ENCODE results near the gene FHL2. TPM values are rescaled to one million over a fixed set of nuclear protein-coding genes. Genes with fewer than 3 reads are reported as not detected.
A peak's percentile ranks its signal among the peaks of the same experiment; 100 is the strongest.

Gene FHL2
- total RNA-seq, 1 donor from 2014 or later, result 21.3 TPM

- peak in 1 of 2 donors; percentile 37 for DNase-seq (ENCODE audit: low read depth in 2 of 2)
These were observed 907 bp downstream of the FHL2 start for GRCh38 chr2:105397953-105398335.

- peak in 1 of 2 donors; percentile 40 for DNase-seq (ENCODE audit: low read depth in 2 of 2)
These were observed 1.7 kb downstream of the FHL2 start for GRCh38 chr2:105397025-105397722.

- peak in 1 of 2 donors; percentile 95 for DNase-seq (ENCODE audit: low read depth in 2 of 2)
These were observed 2.4 kb downstream of the FHL2 start for GRCh38 chr2:105396254-105397024.

GRCh38 chr2:105395691-105396090, 3.2 kb downstream of the FHL2 start:
- DNase-seq (ENCODE audit: low read depth in 2 of 2), result no peak

- DNase-seq (ENCODE audit: low read depth in 2 of 2), result peak in 1 of 2 donors; percentile 59
These were observed 3.8 kb downstream of the FHL2 start for GRCh38 chr2:105394951-105395611.

- DNase-seq (ENCODE audit: low read depth in 2 of 2), result peak; percentile 92 to 99
These were observed 5.3 kb downstream of the FHL2 start for GRCh38 chr2:105393373-105394055.

GRCh38 chr2:105391763-105392662, 6.8 kb downstream of the FHL2 start:
- no peak for DNase-seq (ENCODE audit: low read depth in 2 of 2)

GRCh38 chr2:105391058-105391627, 7.7 kb downstream of the FHL2 start:
- DNase-seq (ENCODE audit: low read depth in 2 of 2), result no peak

GRCh38 chr2:105390454-105390853, 8.4 kb downstream of the FHL2 start:
- DNase-seq (ENCODE audit: low read depth in 2 of 2), result no peak

GRCh38 chr2:105388971-105389381, 9.9 kb downstream of the FHL2 start:
- DNase-seq (ENCODE audit: low read depth in 2 of 2), result peak; percentile 43 to 98

GRCh38 chr2:105387225-105387624, 11.6 kb downstream of the FHL2 start:
- peak in 1 of 2 donors; percentile 69 for DNase-seq (ENCODE audit: low read depth in 2 of 2)

GRCh38 chr2:105385731-105386540, 12.9 kb downstream of the FHL2 start:
- DNase-seq (ENCODE audit: low read depth in 2 of 2), result no peak

GRCh38 chr2:105384861-105385260, 14.0 kb downstream of the FHL2 start:
- no peak for DNase-seq (ENCODE audit: low read depth in 2 of 2)

GRCh38 chr2:105384216-105384615, 14.6 kb downstream of the FHL2 start:
- no peak for DNase-seq (ENCODE audit: low read depth in 2 of 2)

GRCh38 chr2:105383432-105384166, 15.3 kb downstream of the FHL2 start:
- no peak for DNase-seq (ENCODE audit: low read depth in 2 of 2)

GRCh38 chr2:105382177-105382576, 16.7 kb downstream of the FHL2 start:
- DNase-seq (ENCODE audit: low read depth in 2 of 2), result no peak

- no peak for DNase-seq (ENCODE audit: low read depth in 2 of 2)
These were observed 17.7 kb downstream of the FHL2 start for GRCh38 chr2:105381101-105381668.

- peak; percentile 74 to 80 for DNase-seq (ENCODE audit: low read depth in 2 of 2)
These were observed 18.3 kb downstream of the FHL2 start for GRCh38 chr2:105380432-105381100.

Measured in dermis microvascular lymphatic vessel endothelial cell (primary cell).